Spinal cord (tissue), 10 donors: ENCODE data around the gene FNDC7. TPM values are rescaled to one million over a fixed set of nuclear protein-coding genes. Genes with fewer than 3 reads are reported as not detected.
A peak's percentile ranks its signal among the peaks of the same experiment; 100 is the strongest.
"Not testable (repeated sequence)": the region's sequence is repeated elsewhere in the genome, so short reads cannot be mapped to it uniquely, and the experiment has no call there.

Source experiments
- DNase-seq, 6 donors: peaks; one replicate each; pipeline versions ENCODE4 v3.0.0 to v3.0.0-alpha.2; 2013 to 2015; ENCODE audit warnings: low spot score in 6 of 6, low read depth in 4 of 6
- H3K27ac ChIP-seq: one replicate; pipeline ENCODE4 v1.5.1; 2013; ENCODE audit warnings: low read depth, low read length, control low read depth
- H3K27me3 ChIP-seq: one replicate; pipeline ENCODE4 v1.6.1; 2013; ENCODE audit warnings: low read length; ENCODE audit not compliant: control insufficient read depth, insufficient read depth
- H3K36me3 ChIP-seq: one replicate; pipeline ENCODE4 v1.6.1; 2013; ENCODE audit warnings: low read length; ENCODE audit not compliant: control insufficient read depth, insufficient read depth
- H3K4me1 ChIP-seq: one replicate; pipeline ENCODE4 v1.6.1; 2013; ENCODE audit warnings: low read length; ENCODE audit not compliant: control insufficient read depth, insufficient read depth
- H3K4me3 ChIP-seq: one replicate; pipeline ENCODE4 v1.5.1; 2013; ENCODE audit warnings: low read depth, low read length, control low read depth
- H3K9me3 ChIP-seq: one replicate; pipeline ENCODE4 v1.6.1; 2013; ENCODE audit warnings: low read length; ENCODE audit not compliant: control insufficient read depth, insufficient read depth
- WGBS: methylation state at CpG from one replicate; pipeline ENCODE4 v1.1.5; 2013; ENCODE audit warnings: missing lambda C conversion rate; ENCODE audit not compliant: insufficient coverage; 5-methylcytosine and 5-hydroxymethylcytosine counted together
- polyA plus RNA-seq, 2 donors: library from polyadenylated mRNA; unstranded; fragments of 120-200 nt; gene quantifications; one replicate each; pipeline ENCODE4 v1.2.1, GENCODE V29; 2013; ENCODE audit not compliant: insufficient read length in 2 of 2
- total RNA-seq, 2 donors: library from RNA; depleted of rRNA in 1 of 2; stranded (reverse); fragments of 120-200 nt in 1 of 2; fragments of >200 nt in 1 of 2; gene quantifications; one replicate each; pipeline versions ENCODE4 v1.2.3 to v1.2.4, GENCODE V29; 2013 to 2014
- donor health status: healthy.

Gene FNDC7
- total and polyA plus RNA-seq, 4 donors, result 0.10 to 0.28 TPM; not detected in 2

GRCh38 chr1:108671143-108671542 is 41.6 kb upstream of the FNDC7 start:
- WGBS, result 94% methylated on average over 2 of the region's 2 CpGs

DNA sequence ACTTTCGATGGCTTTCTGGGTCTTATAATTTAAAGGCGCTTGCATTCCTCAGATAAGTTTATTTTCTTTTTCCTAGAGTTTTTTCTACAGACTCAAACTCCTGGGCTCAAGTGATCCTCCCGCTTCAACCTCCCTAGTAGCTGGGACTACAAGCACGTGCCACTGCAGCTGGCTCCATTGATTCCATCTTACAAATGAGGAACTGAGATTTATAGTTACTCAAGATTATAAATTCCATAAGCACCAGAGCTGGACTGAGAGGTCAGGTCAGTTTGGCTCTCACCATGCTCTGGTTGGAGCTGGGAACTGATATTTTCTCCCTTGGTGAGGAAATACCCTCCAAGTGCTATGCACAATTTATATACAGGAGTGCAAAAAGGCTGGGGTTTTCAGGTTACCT is 34.0 kb upstream of the FNDC7 start:
- Histone ChIP-seq H3K27me3 (no peaks in the 10 kb centered on the region), H3K4me1 (no peaks in the 10 kb centered on the region)
- 100% methylated on average over 2 of the region's 4 CpGs for WGBS

More at GRCh38 chr1:108671143-108671542, 41.6 kb upstream of the FNDC7 start:
- Histone ChIP-seq H3K9me3 (no peaks in the 10 kb centered on the region), H3K27ac (no peak overlapping the region), H3K27me3 (no peaks in the 10 kb centered on the region), H3K36me3 (no peaks in the 10 kb centered on the region), H3K4me1 (no peaks in the 10 kb centered on the region), H3K4me3 (no peak overlapping the region)
- DNase-seq, result no peak

GRCh38 chr1:108679586-108680213 is 33.0 kb upstream of the FNDC7 start:
- WGBS, result 73% methylated on average over 6 of the region's 10 CpGs

More for the DNA sequence above, 34.0 kb upstream of the FNDC7 start:
- Histone ChIP-seq H3K27ac (no peak overlapping the region), H3K36me3 (no peaks in the 10 kb centered on the region), H3K4me3 (no peak overlapping the region), H3K9me3 (no peaks in the 10 kb centered on the region)
- no peak for DNase-seq

DNA sequence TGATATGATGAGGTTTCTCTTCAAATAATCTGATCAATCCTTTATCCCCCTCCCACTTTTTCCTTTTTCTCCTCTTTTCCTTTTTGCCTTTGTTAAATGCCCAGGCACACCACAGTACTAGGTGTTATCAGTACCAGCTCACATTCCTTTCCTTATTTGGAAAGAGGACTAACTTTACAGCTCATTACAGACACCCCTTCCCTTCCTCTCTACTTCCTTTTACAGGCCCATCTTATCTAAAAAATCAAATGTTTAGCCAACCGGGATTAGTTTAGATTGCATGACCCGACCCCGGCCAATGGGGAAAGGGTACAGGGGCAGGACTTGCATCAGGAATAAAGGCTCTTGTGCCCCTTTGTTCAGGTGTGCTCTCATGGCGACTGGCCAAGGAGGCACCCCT is 31.0 kb upstream of the FNDC7 start:
- H3K9me3 ChIP-seq, H3K4me1 ChIP-seq, H3K27ac ChIP-seq, H3K4me3 ChIP-seq, H3K36me3 ChIP-seq, DNase-seq, H3K27me3 ChIP-seq: not testable (repeated sequence)
- no CpG with 5 or more reads among the region's 4 CpGs for WGBS

More at GRCh38 chr1:108679586-108680213, 33.0 kb upstream of the FNDC7 start:
- no peak overlapping the region for H3K4me3 ChIP-seq
- no peaks in the 10 kb centered on the region for H3K9me3 ChIP-seq
- H3K27ac ChIP-seq, result no peak overlapping the region
- H3K36me3 ChIP-seq, result no peaks in the 10 kb centered on the region
- DNase-seq, result no peak
- no peaks in the 10 kb centered on the region for H3K4me1 ChIP-seq
- H3K27me3 ChIP-seq, result no peaks in the 10 kb centered on the region

DNA sequence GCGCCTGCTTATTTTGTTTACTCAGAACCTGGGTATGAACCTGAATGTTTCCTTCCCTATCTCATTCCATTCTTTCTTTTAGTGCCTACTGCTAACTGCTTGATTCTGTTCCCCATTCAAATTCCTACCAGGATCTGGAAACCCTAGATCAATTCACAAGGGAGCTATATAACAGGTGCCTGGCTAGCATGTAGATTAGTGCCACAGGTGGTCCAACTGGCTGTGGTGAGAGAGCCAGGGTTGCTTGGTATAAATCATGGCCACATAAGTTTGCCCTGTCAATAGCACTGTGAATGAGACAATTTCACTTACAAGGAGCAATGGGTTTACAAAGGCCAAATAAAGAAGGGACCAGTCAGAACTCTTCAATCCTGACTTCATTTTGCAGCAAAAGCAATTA is 27.2 kb upstream of the FNDC7 start:
- Histone ChIP-seq H3K27ac (no peak overlapping the region), H3K9me3 (no peaks in the 10 kb centered on the region), H3K4me3 (no peak overlapping the region), H3K36me3 (no peaks in the 10 kb centered on the region), H3K4me1 (no peaks in the 10 kb centered on the region), H3K27me3 (no peaks in the 10 kb centered on the region)
- 92% methylated on average over 1 of the region's 1 CpG for WGBS
- DNase-seq, result no peak

DNA sequence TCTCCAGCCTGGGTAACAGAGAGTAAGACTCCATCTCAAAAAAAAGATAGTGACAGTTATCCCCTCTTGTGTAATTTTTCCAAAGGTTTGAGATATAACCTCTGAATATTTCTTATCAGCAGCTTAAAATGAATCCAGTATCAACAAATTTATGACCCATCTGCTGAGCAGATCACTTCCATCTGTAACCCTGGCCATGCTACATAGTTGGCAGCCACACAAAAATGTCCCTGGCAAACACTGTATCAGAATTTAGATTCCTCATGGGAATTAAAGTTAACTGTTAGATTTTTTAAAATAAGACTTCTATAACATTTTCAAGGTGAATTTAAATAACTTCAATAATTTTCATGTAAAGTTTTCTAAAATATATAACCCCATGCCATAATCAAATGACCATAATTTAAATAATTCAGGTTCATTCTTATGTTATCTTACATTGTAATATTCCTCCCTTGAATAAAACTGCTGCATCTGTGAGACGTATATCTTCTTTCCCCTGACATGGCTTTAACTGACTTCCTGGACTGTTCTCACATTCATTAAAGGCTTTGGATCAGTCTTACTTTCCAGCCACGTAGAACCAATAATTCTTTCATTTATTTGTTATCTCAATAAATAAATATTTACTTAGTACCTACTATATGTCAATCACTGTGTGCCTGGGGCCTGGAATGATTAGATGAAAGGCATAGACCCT is 25.9 kb upstream of the FNDC7 start:
- no peak for DNase-seq

GRCh38 chr1:108691128-108691941 is 21.4 kb upstream of the FNDC7 start:
- no peak for DNase-seq
- peak overlapping the region; percentile 92 for H3K4me3 ChIP-seq
- H3K36me3 ChIP-seq, result no peaks in the 10 kb centered on the region
- H3K4me1 ChIP-seq, result peaks cover 3% of the 10 kb centered on the region
- WGBS, result 30% methylated on average over 8 of the region's 12 CpGs
- peak overlapping the region; percentile 98 for H3K27ac ChIP-seq
- no peaks in the 10 kb centered on the region for H3K27me3 ChIP-seq
- no peaks in the 10 kb centered on the region for H3K9me3 ChIP-seq

More for the DNA sequence above, 25.9 kb upstream of the FNDC7 start:
- no peak overlapping the region for H3K27ac ChIP-seq
- H3K4me1 ChIP-seq, result no peaks in the 10 kb centered on the region
- H3K9me3 ChIP-seq, result no peaks in the 10 kb centered on the region
- WGBS, result 100% methylated on average over 1 of the region's 2 CpGs
- H3K36me3 ChIP-seq, result no peaks in the 10 kb centered on the region
- H3K27me3 ChIP-seq, result no peaks in the 10 kb centered on the region
- H3K4me3 ChIP-seq, result no peak overlapping the region

DNA sequence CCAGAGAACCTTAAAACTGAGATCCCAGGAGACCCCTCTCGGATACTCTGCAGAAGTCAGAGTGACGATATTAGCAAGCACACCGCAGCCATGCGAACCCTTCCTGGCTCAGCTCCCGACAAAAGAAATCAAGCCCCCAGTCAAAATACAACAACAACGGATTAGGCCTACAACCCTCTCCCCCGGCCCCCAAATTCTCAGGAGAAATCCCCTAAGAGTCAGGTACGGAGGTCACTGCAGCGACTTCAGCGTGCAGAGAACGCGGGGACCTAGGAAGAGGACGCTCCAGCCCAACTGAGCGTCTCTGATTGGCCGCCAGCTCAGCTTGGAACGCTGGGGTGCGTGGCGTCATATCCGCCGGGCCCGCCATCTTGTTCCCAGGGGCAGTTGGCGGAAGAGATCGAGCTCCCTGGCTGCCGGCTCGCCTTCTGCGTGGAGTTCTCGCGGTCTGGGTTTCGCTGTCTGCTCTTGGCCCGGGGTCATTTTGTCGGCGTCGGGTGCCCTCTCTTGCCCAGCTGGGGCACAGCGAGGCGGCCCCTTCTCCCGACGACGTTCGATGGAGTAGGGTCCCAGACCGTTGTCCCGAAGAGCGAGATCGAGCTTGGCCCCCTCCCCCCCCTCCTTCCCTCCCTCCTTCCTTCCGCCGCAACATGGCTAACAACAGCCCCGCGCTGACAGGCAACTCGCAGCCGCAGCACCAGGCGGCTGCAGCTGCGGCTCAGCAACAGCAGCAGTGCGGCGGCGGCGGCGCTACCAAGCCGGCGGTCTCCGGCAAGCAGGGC is 20.6 kb upstream of the FNDC7 start, which contains the start of gene PRPF38B:
Gene PRPF38B, plus strand, starts transcription at position 369 of the 782 bp plus-strand sequence. Its CDS starts 282 bp downstream, at position 651.
- peaks cover 3% of the 10 kb centered on the region for H3K4me1 ChIP-seq

More for the DNA sequence above, 20.6 kb upstream of the FNDC7 start, which contains the start of gene PRPF38B:
- 0% methylated on average over 58 of the region's 59 CpGs for WGBS
- Histone ChIP-seq H3K4me3 (peak within 1 kb of the TSS; percentile 92), H3K27ac (peak within 1 kb of the TSS; percentile 98), H3K36me3 (peaks cover 3% of the 10 kb centered on the region), H3K9me3 (no peaks in the 10 kb centered on the region), H3K27me3 (no peaks in the 10 kb centered on the region)
- DNase-seq, result peak; percentile 85 to 98 (median 92)
